Upper lobe of right lung (tissue), 1 donor: Measurements from ENCODE around the gene RRAGA. TPM values are rescaled to one million over a fixed set of nuclear protein-coding genes. Genes with fewer than 3 reads are reported as not detected.
A peak's percentile ranks its signal among the peaks of the same experiment; 100 is the strongest.
"Not testable (repeated sequence)": the region's sequence is repeated elsewhere in the genome, so short reads cannot be mapped to it uniquely, and the experiment has no call there.

ENCODE experiments used
- ATAC-seq: fragments of 200-7000 bp; cut with Tn5 transposase; one replicate; pipeline ENCODE4 v1.9.1; 2020; ENCODE audit warnings: mild to moderate bottlenecking, moderate library complexity
- DNase-seq: peaks from one replicate; pipeline ENCODE4 v3.0.0-alpha.2; 2020
- H3K27ac ChIP-seq: fragments of 200-600 bp; one replicate; pipeline ENCODE4 v1.8.0; 2022
- H3K27me3 ChIP-seq: fragments of 200-600 bp; one replicate; pipeline ENCODE4 v1.8.0; 2022; ENCODE audit warnings: mild to moderate bottlenecking
- H3K36me3 ChIP-seq: fragments of 200-600 bp; one replicate; pipeline ENCODE4 v1.8.0; 2022
- H3K4me1 ChIP-seq: fragments of 200-600 bp; one replicate; pipeline ENCODE4 v1.8.0; 2022
- H3K4me3 ChIP-seq: fragments of 200-600 bp; one replicate; pipeline ENCODE4 v1.8.0; 2022; ENCODE audit warnings: mild to moderate bottlenecking
- H3K9me3 ChIP-seq: fragments of 200-600 bp; one replicate; pipeline ENCODE4 v1.8.0; 2022
- CTCF ChIP-seq: fragments of 200-600 bp; IDR thresholded peaks from one replicate; pipeline ENCODE4 v1.8.0; 2022; ENCODE audit warnings: antibody characterized with exemption
- intact Hi-C: fragments of 100-400 bp; cut with DNase I; formaldehyde crosslinking; loops from one replicate; pipeline ENCODE4 v1.11.0; 2022
- long read RNA-seq: library from polyadenylated mRNA; unstranded; transcript quantifications from one replicate; pipeline ENCODE4 v2.0.0, GENCODE V29; 2021
- total RNA-seq: library from RNA; stranded (reverse); fragmentation: NEBNext Ultra II Directional; extraction: Animal tissue kit (Norgen Biotek cat#: 25700); gene quantifications from one replicate; pipeline ENCODE4 v1.2.1, GENCODE V29; 2021
- donor health status: DM: no; HTN: yes; CAD: no; lungs with severe emphysema.

The RRAGA gene
- total RNA-seq, result 71.4 TPM
- long read RNA-seq, transcript RRAGA-201 (1 exons, 1,589 nt), result major isoform, 125 of 125 reads
- long read RNA-seq, partial matches to known transcripts, result 0 of 125 reads
- long read RNA-seq, other reads (novel, unspliced or antisense), result 0 of 125 reads

GRCh38 chr9:19048966-19049916 lies at the start of gene RRAGA:
RRAGA (plus strand) TSS chr9:19049427; CDS start chr9:19049660, 233 bp downstream.
- peak; percentile 97 for DNase-seq
- intact Hi-C loops, result no loop called here
- peaks cover 20% of the 10 kb centered on the region for H3K4me1 ChIP-seq
- peak; percentile 80 for TF ChIP-seq CTCF
- H3K4me3 ChIP-seq, result peak within 1 kb of the TSS; percentile 99
- ATAC-seq, result peak; percentile 97
- no peaks in the 10 kb centered on the region for H3K27me3 ChIP-seq
- H3K27ac ChIP-seq, result peak within 1 kb of the TSS; percentile 95
- no peaks in the 10 kb centered on the region for H3K36me3 ChIP-seq
- no peaks in the 10 kb centered on the region for H3K9me3 ChIP-seq

- Histone ChIP-seq H3K4me1 (no peaks in the 10 kb centered on the region), H3K27me3 (no peaks in the 10 kb centered on the region), H3K4me3 (no peak overlapping the region), H3K36me3 (no peaks in the 10 kb centered on the region), H3K27ac (no peak overlapping the region), H3K9me3 (no peaks in the 10 kb centered on the region)
- intact Hi-C loops, result no loop called here
- no peak for TF ChIP-seq CTCF
- DNase-seq (no peak), ATAC-seq (no peak)
Observed at GRCh38 chr9:19000133-19000532, 49.1 kb upstream of the RRAGA start.

- no peak overlapping the region for H3K4me3 ChIP-seq
- intact Hi-C loops, result no loop called here
- no peak for TF ChIP-seq CTCF
- DNase-seq (no peak), ATAC-seq (no peak)
- H3K27ac ChIP-seq, result no peak overlapping the region
- no peaks in the 10 kb centered on the region for H3K9me3 ChIP-seq
- H3K36me3 ChIP-seq, result no peaks in the 10 kb centered on the region
- no peaks in the 10 kb centered on the region for H3K4me1 ChIP-seq
- no peaks in the 10 kb centered on the region for H3K27me3 ChIP-seq
Observed at GRCh38 chr9:19009391-19009965, 39.7 kb upstream of the RRAGA start.

GRCh38 chr9:19018201-19018600 lies 31.0 kb upstream of the RRAGA start:
- Histone ChIP-seq H3K27me3 (no peaks in the 10 kb centered on the region), H3K9me3 (no peaks in the 10 kb centered on the region), H3K4me1 (no peaks in the 10 kb centered on the region), H3K27ac (no peak overlapping the region), H3K36me3 (no peaks in the 10 kb centered on the region), H3K4me3 (no peak overlapping the region)
- DNase-seq (no peak), ATAC-seq (no peak)
- no peak for TF ChIP-seq CTCF
- intact Hi-C loops, result no loop called here

GRCh38 chr9:19020886-19021455 lies 28.3 kb upstream of the RRAGA start:
- DNase-seq (no peak), ATAC-seq (no peak)
- TF ChIP-seq CTCF, result no peak
- H3K27me3 ChIP-seq, result no peaks in the 10 kb centered on the region
- H3K4me3 ChIP-seq, result no peak overlapping the region
- intact Hi-C loops, result loop anchor here (10.0 kb wide), 1 partner anchor 766 kb away; no protein-coding TSS in a partner anchor
- no peaks in the 10 kb centered on the region for H3K36me3 ChIP-seq
- no peaks in the 10 kb centered on the region for H3K4me1 ChIP-seq
- H3K27ac ChIP-seq, result no peak overlapping the region
- no peaks in the 10 kb centered on the region for H3K9me3 ChIP-seq

GRCh38 chr9:19021649-19022048 lies 27.6 kb upstream of the RRAGA start:
- not testable (repeated sequence) for H3K27me3 ChIP-seq, H3K27ac ChIP-seq, H3K4me3 ChIP-seq, H3K4me1 ChIP-seq, H3K9me3 ChIP-seq, H3K36me3 ChIP-seq, DNase-seq, ATAC-seq
- intact Hi-C loops, result loop anchor here (10.0 kb wide), 1 partner anchor 767 kb away; no protein-coding TSS in a partner anchor
